SK-N-SH treated with all-trans-retinoic acid at 6 μM for 48 hours (cell line): ENCODE results near the gene NAPA.

ENCODE experiments used
- CREB5 ChIP-seq: fragments of 250-450 bp; sonication (Bioruptor Pico); IDR thresholded peaks from 2 replicates; pipeline ENCODE4 v1.5.1; 2020; ENCODE audit warnings: low read depth, mild to moderate bottlenecking, moderate library complexity
- GLIS3 ChIP-seq: fragments of 250-450 bp; sonication (Bioruptor Pico); IDR thresholded peaks from 2 replicates; pipeline ENCODE4 v1.5.0; 2020; ENCODE audit warnings: mild to moderate bottlenecking, moderate library complexity
- ISL1 ChIP-seq: fragments of 250-450 bp; sonication (Bioruptor Pico); IDR thresholded peaks from 2 replicates; pipeline ENCODE4 v2.1.2; 2022; ENCODE audit warnings: mild to moderate bottlenecking, moderate library complexity

- TF ChIP-seq ISL1 (no peak), CREB5 (CRISPR knock-in tag) (no peak), GLIS3 (CRISPR knock-in tag) (no peak)
Measured at GRCh38 chr19:47471381-47471732, 43.5 kb downstream of the NAPA start.
